Measurements from ENCODE around the gene A2M.
A peak's percentile ranks its signal among the peaks of the same experiment; 100 is the strongest.

The A2M gene

DNA sequence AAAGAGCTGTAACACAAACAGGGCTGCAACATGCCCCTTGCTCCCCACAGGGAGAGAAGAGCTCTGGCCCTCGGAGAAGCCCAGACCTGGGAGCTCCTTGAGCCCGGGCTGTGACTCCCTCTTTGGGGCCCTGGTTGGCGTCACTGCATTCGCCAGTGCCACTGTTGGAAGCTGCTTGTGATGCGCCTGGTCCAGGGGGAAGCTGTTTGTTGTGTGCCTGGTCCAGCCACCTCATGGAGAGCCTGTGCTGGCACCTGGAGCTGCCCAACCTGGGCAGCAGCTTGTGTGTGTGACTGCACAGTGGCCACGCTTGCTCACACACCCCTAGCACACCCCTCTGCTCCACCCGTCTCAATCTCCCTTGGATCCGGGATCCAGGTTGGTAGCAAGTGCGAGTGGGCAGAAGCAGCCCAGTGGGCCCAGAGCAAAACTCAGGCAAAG, 49.5 kb downstream of the A2M start:
- TF ChIP-seq, protein P1, sequence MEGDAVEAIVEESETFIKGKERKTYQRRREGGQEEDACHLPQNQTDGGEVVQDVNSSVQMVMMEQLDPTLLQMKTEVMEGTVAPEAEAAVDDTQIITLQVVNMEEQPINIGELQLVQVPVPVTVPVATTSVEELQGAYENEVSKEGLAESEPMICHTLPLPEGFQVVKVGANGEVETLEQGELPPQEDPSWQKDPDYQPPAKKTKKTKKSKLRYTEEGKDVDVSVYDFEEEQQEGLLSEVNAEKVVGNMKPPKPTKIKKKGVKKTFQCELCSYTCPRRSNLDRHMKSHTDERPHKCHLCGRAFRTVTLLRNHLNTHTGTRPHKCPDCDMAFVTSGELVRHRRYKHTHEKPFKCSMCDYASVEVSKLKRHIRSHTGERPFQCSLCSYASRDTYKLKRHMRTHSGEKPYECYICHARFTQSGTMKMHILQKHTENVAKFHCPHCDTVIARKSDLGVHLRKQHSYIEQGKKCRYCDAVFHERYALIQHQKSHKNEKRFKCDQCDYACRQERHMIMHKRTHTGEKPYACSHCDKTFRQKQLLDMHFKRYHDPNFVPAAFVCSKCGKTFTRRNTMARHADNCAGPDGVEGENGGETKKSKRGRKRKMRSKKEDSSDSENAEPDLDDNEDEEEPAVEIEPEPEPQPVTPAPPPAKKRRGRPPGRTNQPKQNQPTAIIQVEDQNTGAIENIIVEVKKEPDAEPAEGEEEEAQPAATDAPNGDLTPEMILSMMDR (IDR thresholded peaks at IDR 0.05): no peak

DNA sequence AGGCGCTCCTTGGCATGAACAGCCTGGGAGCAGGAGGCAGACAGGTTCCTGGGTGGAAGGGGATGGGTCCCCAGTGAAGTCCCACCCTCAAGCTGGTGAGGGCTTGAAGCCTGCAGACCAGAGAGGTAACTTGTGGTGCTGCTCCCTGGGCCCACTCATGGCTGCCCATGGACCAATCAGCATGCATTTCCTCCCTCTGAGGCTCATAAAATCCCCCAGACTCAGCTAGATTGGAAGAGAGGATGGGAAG, 50.2 kb downstream of the A2M start:
- TF ChIP-seq, protein P1 (IDR thresholded peaks at IDR 0.05): no peak

- TF ChIP-seq, protein P1 (IDR thresholded peaks at IDR 0.05): no peak
Measured at GRCh38 chr12:9064815-9065606, 50.7 kb downstream of the A2M start.

GRCh38 chr12:9064201-9064814, 51.4 kb downstream of the A2M start:
- TF ChIP-seq, protein P1 (IDR thresholded peaks at IDR 0.05): peak; percentile 63

DNA sequence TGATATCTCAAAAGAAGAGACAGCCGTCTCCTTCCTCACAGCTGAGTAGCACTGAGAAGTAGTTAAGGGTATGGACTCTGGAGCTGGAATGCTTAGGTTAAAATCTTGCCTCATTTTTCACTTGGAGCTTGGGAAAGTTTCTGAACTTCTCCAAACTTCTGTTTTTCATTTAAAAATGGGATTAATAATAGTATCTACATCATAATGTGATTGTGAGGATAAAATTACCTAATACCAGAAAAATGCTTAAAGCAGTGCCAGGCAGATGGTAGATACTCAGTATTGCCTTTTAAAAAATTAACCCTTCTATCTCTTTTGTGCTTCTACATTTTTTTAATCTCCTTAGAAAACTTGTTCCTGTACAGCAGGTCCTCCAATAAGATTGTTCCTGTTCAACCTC, 63.1 kb downstream of the A2M start:
- TF ChIP-seq, protein P1 (IDR thresholded peaks at IDR 0.05): no peak

GRCh38 chr12:9051158-9051550, 64.6 kb downstream of the A2M start:
- TF ChIP-seq, protein P1 (IDR thresholded peaks at IDR 0.05): no peak

- TF ChIP-seq, protein P1 (IDR thresholded peaks at IDR 0.05): no peak
Measured at GRCh38 chr12:9050521-9051157, 65.1 kb downstream of the A2M start.

Measured in LNCAP (cell line).